GM15510 (cell line): Measurements from ENCODE around the gene HAPLN3.

Source experiments
- POLR2A ChIP-seq: IDR thresholded peaks from 3 replicates; pipeline ENCODE4 v1.6.1; 2011; ENCODE audit warnings: borderline replicate concordance; ENCODE audit not compliant: insufficient read length; ENCODE audit errors: extremely low read depth

The HAPLN3 gene

DNA sequence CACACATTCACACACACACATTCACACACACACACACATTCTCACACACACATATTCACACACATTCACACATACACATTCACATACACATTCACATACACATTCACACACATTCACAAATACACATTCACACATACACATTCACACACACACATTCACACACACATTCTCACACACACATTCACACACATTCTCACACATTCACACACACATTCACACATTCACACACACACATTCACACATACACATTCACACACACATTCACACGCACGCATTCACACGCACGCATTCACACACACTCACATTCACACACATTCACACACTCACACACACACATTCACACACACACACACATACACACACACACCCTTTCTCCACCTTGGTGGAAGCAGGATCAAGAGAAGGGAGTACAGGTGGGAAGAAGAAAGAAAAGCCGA is 5.7 kb upstream of the HAPLN3 start:
- TF ChIP-seq POLR2A = no peak

DNA sequence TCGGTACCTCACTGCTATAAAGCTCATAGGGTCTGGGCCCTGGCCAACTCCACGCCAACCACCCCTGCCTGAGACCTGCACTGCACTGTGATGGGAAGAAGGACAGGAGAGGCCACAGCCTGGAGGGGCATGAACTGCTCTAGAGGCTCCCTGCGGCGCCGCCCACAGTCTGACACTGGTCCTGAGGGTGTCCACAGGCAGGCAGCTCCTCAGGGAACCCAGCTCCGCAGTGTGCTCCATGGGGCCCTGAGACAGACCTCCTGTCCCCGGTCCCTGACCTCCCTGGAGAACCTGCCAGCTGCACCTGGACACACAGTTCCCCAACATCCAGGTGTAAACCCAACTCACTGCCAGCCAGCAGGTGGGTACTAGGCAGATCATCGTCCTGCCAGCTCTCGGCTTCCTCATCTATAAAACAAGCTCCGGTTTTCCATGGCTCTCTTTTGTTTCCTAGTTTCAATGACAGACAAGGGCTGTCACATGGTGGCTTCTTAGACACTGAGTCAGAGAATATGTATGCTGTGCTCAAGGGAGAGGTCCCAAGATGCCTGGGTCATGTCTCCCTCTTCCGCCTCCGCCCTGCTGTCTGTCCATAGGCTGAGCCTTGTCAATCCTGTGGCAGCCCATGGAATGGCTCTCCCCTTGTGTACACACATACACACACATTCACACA is 5.1 kb upstream of the HAPLN3 start:
- no peak for TF ChIP-seq POLR2A

DNA sequence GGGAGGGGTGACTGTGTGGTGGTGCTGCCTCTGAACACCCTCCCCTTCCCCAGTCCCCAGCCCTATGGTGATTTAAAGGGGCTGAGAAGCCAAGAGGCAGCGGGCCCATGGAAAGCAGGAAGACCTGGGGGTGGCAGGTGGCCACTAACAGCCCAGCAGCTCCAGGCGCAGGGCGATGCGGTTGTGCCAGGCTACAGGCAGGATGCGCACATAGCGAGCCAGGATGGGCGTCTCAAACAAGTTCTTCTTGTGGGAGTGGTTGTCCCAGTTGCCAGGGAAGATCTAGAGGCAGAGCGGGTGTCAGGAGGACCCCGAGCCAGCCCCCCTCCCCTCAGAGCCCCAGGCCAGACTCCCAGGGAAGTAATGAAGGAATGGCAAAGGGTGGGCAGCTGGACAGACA is 3.9 kb upstream of the HAPLN3 start:
- TF ChIP-seq POLR2A = no peak

DNA sequence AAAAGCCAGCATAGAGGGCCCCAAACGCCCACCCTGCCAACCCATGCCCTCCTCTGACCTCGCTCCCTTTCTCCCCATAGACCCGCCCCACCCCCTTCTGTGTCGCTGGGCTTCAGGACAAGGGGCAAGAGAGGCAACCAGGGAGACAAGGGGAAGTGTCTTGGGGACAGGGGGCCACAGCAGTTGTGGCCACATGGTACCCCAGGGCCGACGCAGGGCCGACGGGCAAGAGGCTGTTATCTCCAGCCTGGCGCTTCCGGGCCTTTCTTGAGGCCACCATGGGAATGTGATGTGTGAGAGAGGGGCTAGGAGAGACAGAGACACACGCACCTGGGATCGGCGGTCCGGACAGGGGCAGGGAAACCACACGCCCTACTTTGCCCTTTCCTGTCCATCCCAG is 3.4 kb upstream of the HAPLN3 start:
- no peak for TF ChIP-seq POLR2A

DNA sequence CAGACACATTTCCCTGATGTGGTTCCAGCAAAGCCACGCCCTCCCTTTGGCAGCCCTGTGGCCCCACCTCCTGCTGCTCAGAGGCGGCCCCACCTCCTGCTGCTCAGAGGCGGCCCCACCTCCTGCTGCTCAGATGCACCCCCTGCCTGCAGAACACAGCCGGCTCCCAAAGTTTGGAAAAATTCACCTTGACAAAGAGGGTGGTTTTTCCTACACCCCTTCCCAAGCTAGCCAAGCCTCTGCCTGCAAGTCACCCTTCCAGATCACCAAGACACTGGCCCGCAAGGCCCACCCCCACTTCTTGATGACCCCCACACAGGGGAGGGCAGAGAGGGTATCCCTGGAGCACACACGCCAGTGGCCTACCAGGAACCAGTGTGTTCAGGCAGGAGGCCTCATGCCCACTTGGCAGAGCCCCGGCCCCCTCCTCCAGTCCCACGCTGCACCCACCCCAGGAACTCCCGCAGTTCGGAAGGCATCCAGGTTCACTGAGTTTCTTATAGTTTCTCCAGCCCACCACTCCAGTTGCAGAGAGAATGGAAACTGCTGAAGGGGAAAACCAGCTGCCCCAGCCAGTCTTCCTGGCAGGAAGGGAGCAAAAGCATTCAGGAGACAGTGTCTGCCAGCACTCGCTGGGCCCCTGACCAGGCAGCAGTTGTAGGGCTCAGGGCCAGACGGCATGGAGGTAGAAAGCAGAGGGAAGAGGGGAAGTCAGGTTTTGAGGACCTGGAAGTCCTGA is 2.3 kb upstream of the HAPLN3 start:
- no peak for TF ChIP-seq POLR2A

DNA sequence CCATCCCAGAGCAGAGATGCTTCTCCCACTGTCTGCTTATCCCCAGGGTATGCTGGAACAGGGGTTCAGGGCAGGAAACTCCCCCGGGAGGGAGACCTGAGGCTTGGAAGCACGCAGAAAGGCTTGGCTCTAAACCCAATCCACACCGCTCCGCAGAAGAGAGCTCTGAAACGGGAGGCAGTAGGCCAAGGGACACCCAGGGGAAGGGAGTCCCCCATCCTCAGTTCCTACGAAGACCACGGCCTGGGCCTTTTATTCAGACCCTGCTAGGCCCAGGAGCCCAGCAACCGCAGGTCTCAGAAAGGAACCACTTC is 1.8 kb upstream of the HAPLN3 start:
- no peak for TF ChIP-seq POLR2A

DNA sequence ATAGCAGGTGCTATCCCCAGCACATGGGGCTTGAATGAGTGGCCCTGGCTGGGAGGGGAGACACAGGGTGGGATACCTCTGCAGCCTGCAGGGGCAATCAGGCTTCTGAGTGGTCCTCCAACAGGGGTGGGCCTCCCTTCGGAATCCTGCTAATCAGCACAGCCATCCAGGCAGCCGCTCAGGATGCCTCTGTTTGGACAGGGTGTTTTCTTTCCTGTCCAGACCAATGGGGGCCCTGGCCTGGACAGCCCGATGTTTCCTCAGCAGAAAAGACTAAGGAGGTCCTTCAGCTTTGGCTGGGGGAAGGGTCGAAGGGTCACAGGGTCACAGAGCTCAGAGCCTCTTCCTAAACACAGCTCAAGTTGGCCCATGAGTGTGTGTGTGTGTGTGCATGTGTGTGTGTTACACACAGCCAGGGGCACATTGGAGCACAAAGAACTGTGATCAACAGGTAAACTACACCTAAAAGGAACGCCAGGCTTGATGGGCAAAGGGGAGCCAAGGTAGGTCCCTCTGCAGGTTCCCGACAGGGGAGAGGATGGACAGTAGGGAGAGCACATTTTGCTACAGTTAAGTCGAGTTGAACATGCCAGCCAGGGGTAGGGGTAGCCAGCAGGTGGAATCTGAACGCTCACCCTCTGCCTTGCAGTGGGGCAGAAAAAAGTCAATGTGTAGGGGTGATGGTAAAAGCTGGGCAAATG is 1.1 kb upstream of the HAPLN3 start:
- TF ChIP-seq POLR2A = no peak

DNA sequence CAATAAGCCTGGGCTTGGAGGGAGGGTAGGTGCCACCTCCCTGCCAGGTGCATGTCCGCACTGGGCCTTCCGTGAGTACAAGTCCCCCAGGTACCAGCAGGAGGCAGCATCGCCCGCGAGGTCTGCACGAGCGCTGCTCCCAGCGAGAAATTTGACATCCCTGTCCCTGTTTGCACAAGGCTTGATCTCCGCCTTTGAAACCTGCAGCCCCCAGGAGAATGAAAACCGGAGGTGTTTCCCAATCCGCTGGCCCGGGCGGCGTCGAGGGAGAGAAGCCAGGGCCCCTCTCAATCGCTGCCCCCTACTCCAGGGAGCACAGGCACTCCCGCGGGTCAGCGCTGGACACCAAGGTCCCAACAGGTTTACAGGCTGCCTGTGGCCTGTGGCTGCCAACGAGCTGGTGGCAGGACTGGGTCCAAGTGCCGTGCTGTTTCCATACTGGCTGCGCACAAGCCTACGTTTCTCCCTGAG is 961 bp downstream of the HAPLN3 start:
- TF ChIP-seq POLR2A = no peak

DNA sequence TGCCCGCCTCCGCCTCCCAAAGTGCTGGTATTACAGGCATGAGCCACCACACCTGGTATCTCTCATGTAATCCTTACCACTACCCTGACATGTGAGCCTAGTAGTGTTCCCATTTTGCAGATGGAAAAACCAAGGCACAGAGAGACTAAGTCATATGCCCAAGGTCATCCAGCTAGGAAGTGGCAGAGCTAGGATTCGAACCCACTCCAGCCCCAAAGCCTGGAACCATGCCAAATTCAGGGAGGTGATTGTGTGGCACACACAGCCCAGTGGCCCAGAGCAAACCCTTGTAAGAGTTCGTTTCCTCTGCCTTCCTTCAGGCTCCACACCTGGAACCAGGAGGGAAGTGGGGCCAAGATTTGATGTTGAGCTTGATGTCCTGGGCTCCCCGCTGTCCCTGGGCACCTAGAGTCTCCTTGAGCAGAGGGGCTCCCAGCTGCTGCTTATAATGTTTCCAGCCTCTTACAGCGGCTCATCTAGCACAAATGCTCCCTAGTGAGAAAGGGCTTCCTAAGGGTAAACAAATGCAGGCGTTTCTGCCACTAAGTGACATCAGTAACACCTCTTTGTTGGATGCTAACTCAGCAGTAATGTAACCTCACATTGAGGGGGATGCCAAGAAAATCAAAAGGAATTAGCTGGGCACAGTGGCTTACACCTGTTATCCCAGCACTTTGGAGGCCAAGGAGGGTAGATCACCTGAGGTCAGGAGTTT is 3.6 kb downstream of the HAPLN3 start:
- no peak for TF ChIP-seq POLR2A

DNA sequence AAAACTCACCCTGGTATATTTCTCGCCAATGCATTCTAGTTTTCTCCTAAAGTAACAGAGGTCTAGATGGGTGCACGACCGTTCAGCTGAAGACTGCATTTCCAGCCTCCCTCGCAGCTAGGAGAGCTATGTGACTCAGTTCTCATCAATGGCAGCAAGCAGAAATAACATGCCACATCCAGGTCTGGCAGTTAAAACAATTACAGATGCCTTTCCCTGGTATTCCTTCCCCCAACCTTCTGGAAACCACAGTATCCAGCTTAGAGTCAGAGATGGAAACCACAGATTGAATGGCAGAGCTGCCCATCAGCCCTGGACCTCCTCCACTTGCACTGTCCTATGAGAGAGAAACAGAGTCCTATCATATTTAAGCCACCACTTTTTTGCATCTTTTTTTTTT is 4.8 kb downstream of the HAPLN3 start:
- TF ChIP-seq POLR2A = no peak

DNA sequence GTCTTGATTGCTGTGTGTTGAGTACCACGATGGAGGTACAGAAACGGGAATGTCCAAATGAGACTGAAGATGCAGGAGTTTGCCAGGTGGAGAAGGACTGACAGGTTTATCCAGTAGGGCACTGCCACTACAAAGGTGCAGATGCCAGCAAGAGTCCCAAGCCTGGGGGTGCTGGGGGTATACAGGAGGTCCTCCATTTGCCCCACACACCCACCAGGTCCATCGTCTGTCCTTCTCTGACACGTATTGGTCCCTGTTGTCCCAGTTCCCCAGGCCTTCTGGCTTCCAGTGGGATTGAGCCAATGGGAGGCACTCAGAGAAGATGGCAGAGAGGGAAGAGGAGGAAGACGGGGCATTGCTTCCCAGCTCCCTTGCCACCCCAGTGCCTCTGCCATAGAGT is 6.6 kb downstream of the HAPLN3 start:
- TF ChIP-seq POLR2A = no peak

DNA sequence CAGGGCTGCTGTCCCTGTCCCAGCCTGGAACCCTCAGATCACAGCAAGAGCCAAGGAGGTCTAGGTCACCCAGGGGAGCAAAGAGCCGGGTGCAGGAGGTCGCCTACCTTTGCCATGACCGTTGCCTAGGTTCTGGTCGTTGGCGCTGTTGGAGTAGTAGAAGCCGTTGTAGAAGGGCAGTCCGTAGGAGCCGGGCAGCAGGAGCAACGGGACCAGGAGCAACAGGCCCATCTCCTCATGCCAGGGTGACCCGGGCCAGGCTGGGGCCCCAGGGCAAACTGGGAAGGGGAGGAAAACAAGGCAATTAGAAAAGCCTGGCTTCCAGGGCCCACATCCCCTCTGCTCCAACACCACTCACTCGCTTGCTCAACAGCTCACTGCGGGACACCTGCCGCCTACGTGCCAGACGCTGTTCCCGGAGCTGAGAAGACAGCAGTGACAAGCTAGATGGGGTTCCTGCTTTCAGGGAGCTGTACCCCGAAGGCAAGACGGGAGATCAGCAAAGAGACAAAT is 8.2 kb downstream of the HAPLN3 start:
- TF ChIP-seq POLR2A = no peak

DNA sequence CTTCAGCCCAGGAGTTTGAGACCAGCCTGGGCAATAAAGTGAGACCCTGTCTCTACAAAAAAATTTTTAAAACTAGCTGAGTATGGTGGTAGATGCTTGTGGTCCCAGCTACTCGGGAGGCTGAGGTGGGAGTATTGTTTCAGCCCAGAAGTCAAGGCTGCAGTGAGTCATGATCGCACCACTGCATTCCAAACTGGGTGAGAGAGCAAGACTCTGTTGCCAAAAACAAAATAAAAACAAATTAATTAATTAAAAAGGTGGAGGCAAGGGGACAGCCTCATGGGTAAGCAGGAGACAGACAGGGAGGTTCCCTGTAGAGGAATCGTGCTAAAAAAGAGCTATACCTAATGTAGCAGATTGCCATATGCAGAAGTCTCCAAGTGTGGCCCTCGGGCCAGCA is 12.6 kb downstream of the HAPLN3 start:
- TF ChIP-seq POLR2A = no peak

DNA sequence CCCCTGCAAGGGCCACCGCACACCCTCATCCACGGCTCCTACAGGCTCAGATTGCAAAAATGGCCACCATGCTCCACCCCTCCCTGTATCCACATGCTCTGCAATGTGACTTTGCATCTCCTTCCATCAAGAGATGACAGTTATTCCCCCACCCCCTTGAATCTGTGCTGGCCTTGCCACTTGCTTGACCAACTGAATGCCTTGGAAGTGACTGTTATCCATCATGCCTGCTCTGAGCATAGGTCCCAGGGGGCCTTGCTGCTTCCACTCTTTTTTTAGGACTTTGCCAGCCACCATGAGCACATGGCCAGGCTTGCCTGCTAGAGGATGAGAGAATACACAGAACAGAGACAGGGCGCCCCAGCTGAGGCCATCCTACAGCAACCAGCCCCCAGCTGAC is 13.6 kb downstream of the HAPLN3 start:
- TF ChIP-seq POLR2A = no peak
